HEK293 (cell line): ENCODE data around the gene PPP1R1C.
A peak's percentile ranks its signal among the peaks of the same experiment; 100 is the strongest.

Experiments used
- BCL11B ChIP-seq: fragments of 450-650 bp; formaldehyde crosslinking; IDR thresholded peaks from 2 replicates; pipeline ENCODE4 v1.5.1; 2016; ENCODE audit warnings: low read depth, missing biosample characterization, missing genetic modification characterization
- BCL6B ChIP-seq: fragments of 450-650 bp; formaldehyde crosslinking; IDR thresholded peaks from 2 replicates; pipeline ENCODE4 v1.5.1; 2017; ENCODE audit warnings: missing biosample characterization, missing genetic modification characterization
- FEZF1 ChIP-seq: fragments of 450-650 bp; formaldehyde crosslinking; IDR thresholded peaks from 2 replicates; pipeline ENCODE4 v1.5.1; 2016; ENCODE audit warnings: missing biosample characterization, missing genetic modification characterization
- GFI1B ChIP-seq: fragments of 450-650 bp; formaldehyde crosslinking; IDR thresholded peaks from 2 replicates; pipeline ENCODE4 v1.5.1; 2016; ENCODE audit warnings: missing biosample characterization, missing genetic modification characterization
- HIC1 ChIP-seq: fragments of 450-650 bp; formaldehyde crosslinking; IDR thresholded peaks from 2 replicates; pipeline ENCODE4 v1.5.1; 2016; ENCODE audit warnings: missing biosample characterization, missing genetic modification characterization
- PRDM6 ChIP-seq: fragments of 450-650 bp; formaldehyde crosslinking; IDR thresholded peaks from 2 replicates; pipeline ENCODE4 v1.5.1; 2017; ENCODE audit warnings: missing biosample characterization, missing genetic modification characterization
- SCRT1 ChIP-seq: fragments of 450-650 bp; formaldehyde crosslinking; IDR thresholded peaks from 2 replicates; pipeline ENCODE4 v1.5.1; 2016; ENCODE audit warnings: missing biosample characterization, missing genetic modification characterization, borderline replicate concordance
- SP7 ChIP-seq: fragments of 450-650 bp; formaldehyde crosslinking; IDR thresholded peaks from 2 replicates; pipeline ENCODE4 v1.5.1; 2016; ENCODE audit warnings: missing biosample characterization, missing genetic modification characterization
- ZFP41 ChIP-seq: fragments of 450-650 bp; formaldehyde crosslinking; IDR thresholded peaks from 2 replicates; pipeline ENCODE4 v1.5.1; 2016; ENCODE audit warnings: missing biosample characterization, missing genetic modification characterization, borderline replicate concordance
- ZFP69B ChIP-seq: fragments of 450-650 bp; formaldehyde crosslinking; IDR thresholded peaks from 2 replicates; pipeline ENCODE4 v1.5.1; 2016; ENCODE audit warnings: missing biosample characterization, missing genetic modification characterization
- ZNF19 ChIP-seq: fragments of 450-650 bp; formaldehyde crosslinking; IDR thresholded peaks from 2 replicates; pipeline ENCODE4; 2016; ENCODE audit warnings: missing biosample characterization, missing genetic modification characterization, low read depth
- ZNF274 ChIP-seq, 2 experiments: fragments of 200-500 bp in 1 of 2; fragments of 450-650 bp in 1 of 2; sonication (Bioruptor generic) in 1 of 2; formaldehyde crosslinking in 1 of 2; IDR thresholded peaks; 2 replicates each; pipeline versions ENCODE4 v1.5.1 to v1.6.1; 2014 to 2016; ENCODE audit warnings: borderline replicate concordance in 1 of 2, inconsistent platforms in 1 of 2, low read length in 1 of 2, missing biosample characterization in 1 of 2, missing genetic modification characterization in 1 of 2
- ZNF350 ChIP-seq: fragments of 450-650 bp; formaldehyde crosslinking; IDR thresholded peaks from 2 replicates; pipeline ENCODE4 v1.5.0; 2017; ENCODE audit warnings: missing biosample characterization, mild to moderate bottlenecking, missing genetic modification characterization
- ZNF366 ChIP-seq: fragments of 450-650 bp; formaldehyde crosslinking; conservative IDR thresholded peaks from 2 replicates; pipeline ENCODE4 v1.5.1; 2016; ENCODE audit warnings: missing biosample characterization, missing genetic modification characterization
- ZNF398 ChIP-seq: fragments of 450-650 bp; formaldehyde crosslinking; IDR thresholded peaks from 2 replicates; pipeline ENCODE4 v1.5.1; 2017; ENCODE audit warnings: missing biosample characterization, missing genetic modification characterization
- ZNF416 ChIP-seq: fragments of 450-650 bp; formaldehyde crosslinking; IDR thresholded peaks from 2 replicates; pipeline ENCODE4 v1.5.1; 2016; ENCODE audit warnings: missing biosample characterization, missing genetic modification characterization
- ZNF518A ChIP-seq: fragments of 450-650 bp; formaldehyde crosslinking; conservative IDR thresholded peaks from 2 replicates; pipeline ENCODE4 v1.5.1; 2016; ENCODE audit warnings: low read depth, missing biosample characterization, missing genetic modification characterization
- ZNF585B ChIP-seq: fragments of 450-650 bp; formaldehyde crosslinking; IDR thresholded peaks from 2 replicates; pipeline ENCODE4 v1.5.1; 2016; ENCODE audit warnings: missing biosample characterization, missing genetic modification characterization
- ZNF654 ChIP-seq: fragments of 450-650 bp; formaldehyde crosslinking; IDR thresholded peaks from 2 replicates; pipeline ENCODE4 v1.5.1; 2016; ENCODE audit warnings: low read depth, missing biosample characterization, missing genetic modification characterization

PPP1R1C gene

GRCh38 chr2:182077023-182077422 lies 91.4 kb downstream of the PPP1R1C start (continued):
- TF ChIP-seq ZNF398 (no peak), ZNF416 (tag by site-specific recombination) (no peak), ZNF350 (tag by site-specific recombination) (peak; percentile 26; the same call in 1 of the 2 replicates), SCRT1 (tag by site-specific recombination) (no peak), ZNF274 (IDR thresholded peaks at IDR 0.05; ENCODE audit: low read length) (no peak), ZNF274 (tag by site-specific recombination; IDR thresholded peaks at IDR 0.05; ENCODE audit: borderline replicate concordance) (no peak), ZFP69B (tag by site-specific recombination) (no peak), GFI1B (tag by site-specific recombination) (no peak), ZNF585B (tag by site-specific recombination) (no peak), FEZF1 (tag by site-specific recombination) (peak; percentile 25), BCL6B (peak; percentile 66; the same call in 1 of the 2 replicates), ZNF366 (tag by site-specific recombination) (peak; percentile 65), BCL11B (tag by site-specific recombination) (no peak), ZNF654 (tag by site-specific recombination) (no peak), SP7 (peak; percentile 14; the same call in 1 of the 2 replicates), HIC1 (no peak), ZNF518A (tag by site-specific recombination) (0 out of 2 replicates have a peak, but pooled peaks have one; percentile 6), PRDM6 (peak; percentile 82), ZFP41 (tag by site-specific recombination) (no peak), ZNF19 (tag by site-specific recombination) (no peak)
- TF ChIP-seq, all 188 proteins: peak for 9
